Sciatic nerve (tissue), 2 donors: Measurements from ENCODE around the gene AKR1C2. TPM values are rescaled to one million over a fixed set of nuclear protein-coding genes. Genes with fewer than 3 reads are reported as not detected.
"Not testable (repeated sequence)": the region's sequence is repeated elsewhere in the genome, so short reads cannot be mapped to it uniquely, and the experiment has no call there.

ENCODE experiments used
- ATAC-seq: fragments of 200-7000 bp; cut with Tn5 transposase; one replicate; pipeline ENCODE4 v1.9.1; 2020; ENCODE audit warnings: mild to moderate bottlenecking, moderate library complexity
- DNase-seq: peaks from one replicate; pipeline ENCODE4 v3.0.0-alpha.2; 2020; ENCODE audit warnings: low spot score
- intact Hi-C: fragments of 100-400 bp; cut with DNase I; formaldehyde crosslinking; loops from one replicate; pipeline ENCODE4 v1.14.2; 2022
- total RNA-seq: library from RNA; stranded (reverse); fragmentation: NEBNext Ultra II Directional; extraction: Animal tissue kit (Norgen Biotek cat#: 25700); gene quantifications from one replicate; pipeline ENCODE4 v1.2.1, GENCODE V29; 2021
- donor health status: DM: no; HTN: no; CAD: no.
- donor health status: DM: no; HTN: no; CAD: no.

Gene AKR1C2
- 97.9 TPM for total RNA-seq

GRCh38 chr10:5003127-5004029 lies at the start of gene AKR1C2:
Gene AKR1C2 (minus strand): TSS chr10:5003857. CDS start chr10:5003835, 22 bp downstream.
- ATAC-seq, result peak; percentile 99
- DNase-seq, intact Hi-C loops: not testable (repeated sequence)

DNA sequence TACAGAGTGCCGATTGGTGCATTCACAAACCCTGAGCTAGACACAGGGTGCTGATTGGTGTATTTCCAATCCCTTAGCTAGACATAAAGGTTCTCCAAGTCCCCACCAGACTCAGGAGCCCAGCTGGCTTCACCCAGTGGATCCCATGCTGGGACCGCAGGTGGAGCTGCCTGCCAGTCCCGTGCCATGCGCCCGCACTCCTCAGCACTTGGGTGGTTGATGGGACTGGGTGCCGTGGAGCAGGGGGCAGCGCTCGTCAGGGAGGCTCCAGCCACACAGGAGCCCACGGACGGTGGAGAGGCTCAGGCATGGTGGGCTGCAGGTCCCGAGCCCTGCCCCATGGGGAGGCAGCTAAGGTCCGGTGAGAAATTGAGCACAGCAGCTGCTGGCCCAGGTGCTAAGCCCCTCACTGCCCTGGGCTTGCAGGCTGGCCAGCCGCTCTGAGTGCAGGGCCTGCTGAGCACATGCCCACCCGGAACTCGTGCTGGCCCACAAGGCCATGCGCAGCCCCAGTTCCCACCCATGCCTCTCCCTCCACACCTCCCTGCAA lies 49.4 kb upstream of the AKR1C2 start:
- DNase-seq, intact Hi-C loops: not testable (repeated sequence)

DNA sequence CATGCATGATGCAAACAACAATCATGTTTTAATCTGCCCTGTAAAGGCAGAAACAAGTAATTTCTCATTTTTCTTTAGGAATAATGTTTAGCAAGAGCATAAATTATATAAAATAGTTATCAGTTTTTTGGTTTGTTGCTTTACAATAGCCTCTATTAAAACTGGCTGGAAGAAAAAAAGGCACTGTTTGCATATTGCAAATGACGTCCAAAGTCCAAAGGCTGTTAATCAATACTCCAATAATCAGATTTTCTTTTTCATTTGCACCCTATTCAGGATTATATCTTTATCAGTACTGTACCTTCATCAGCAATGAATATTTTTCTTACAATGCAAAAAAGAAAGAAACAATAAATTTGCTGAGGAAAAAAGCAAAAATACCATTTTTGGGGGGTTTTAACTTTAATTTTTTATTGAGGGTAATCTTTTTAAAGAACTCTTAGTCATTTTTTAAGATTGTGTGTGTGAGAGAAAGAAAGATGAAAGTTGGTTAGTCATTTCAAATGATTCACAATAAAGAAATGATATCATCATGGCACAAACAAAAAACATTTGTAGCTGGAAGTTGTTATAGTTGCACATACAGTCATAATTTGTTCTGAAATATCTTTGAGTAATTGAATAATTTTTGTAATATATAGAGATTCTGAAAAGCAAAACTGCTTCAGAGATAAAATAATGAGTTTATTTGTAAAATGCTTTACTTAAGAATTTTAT lies 44.4 kb upstream of the AKR1C2 start:
- intact Hi-C loops, result no loop called here
- DNase-seq (no peak), ATAC-seq (no peak)

More for the DNA sequence above, 49.4 kb upstream of the AKR1C2 start:
- ATAC-seq, result not testable (repeated sequence)

DNA sequence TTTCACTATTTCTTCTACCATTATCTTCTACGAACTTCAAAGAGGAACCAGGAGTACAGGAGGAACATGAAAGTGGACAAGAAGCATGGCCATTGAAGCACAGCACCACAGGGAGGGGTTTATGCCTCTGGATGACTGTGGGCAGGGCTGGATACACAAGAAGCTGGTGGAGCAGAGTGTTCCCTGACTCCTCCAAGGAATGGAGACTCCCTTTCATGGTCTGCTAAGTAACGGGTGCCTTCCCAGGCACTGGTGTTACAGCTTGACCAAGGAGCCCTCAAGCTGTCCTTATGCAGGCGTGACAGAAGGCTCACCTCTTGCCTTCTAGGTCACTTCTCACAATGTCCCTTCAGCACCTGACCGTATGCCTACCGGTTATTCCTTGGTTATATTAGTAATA lies 43.4 kb upstream of the AKR1C2 start:
- DNase-seq, intact Hi-C loops, ATAC-seq: not testable (repeated sequence)

DNA sequence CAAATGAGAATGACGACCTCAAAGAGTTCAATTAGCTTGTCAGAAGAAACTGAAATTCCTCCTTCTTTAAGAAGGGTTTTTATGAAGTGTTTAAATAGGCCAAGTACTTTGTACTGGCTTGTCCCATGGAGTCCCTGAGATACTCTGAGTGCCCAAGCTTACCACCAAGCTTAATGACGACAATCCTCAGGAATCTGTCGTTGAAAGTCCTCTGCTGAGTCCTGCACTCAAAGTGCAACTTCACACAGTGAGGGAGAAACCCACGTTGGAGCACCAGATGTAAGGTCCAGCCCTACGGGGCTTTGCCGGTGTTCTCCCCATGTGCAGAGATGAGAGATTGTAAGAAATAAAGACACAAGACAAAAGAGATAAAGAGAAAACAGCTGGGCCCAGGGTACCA lies 42.8 kb upstream of the AKR1C2 start:
- DNase-seq, result no peak
- no peak for ATAC-seq

DNA sequence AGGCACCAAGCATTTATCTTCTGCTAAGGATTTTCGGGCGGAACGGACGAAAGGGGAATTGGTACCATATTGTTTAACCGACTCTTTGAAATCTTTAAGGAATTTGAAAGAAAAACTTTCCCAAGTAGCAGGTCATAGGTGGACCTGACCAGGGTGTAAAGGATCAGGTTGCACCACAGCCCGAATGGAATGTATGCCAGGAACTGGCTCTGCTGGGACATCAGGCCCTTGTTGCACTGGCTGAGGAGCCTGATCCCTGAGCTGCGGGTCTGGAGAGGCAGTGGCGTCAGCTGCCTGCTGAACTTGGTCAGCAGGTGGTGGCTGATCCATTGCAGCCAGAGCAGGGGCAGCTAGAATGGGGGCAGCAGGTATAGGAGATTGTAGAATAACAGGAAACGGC lies 41.4 kb upstream of the AKR1C2 start:
- intact Hi-C loops, result no loop called here
- ATAC-seq, result no peak
- DNase-seq, result no peak

More for the DNA sequence above, 42.8 kb upstream of the AKR1C2 start:
- intact Hi-C loops, result no loop called here

GRCh38 chr10:5043716-5044115 lies 40.1 kb upstream of the AKR1C2 start:
- ATAC-seq (peak; percentile 81), DNase-seq (no peak)
- intact Hi-C loops, result no loop called here

GRCh38 chr10:5042922-5043321 lies 39.3 kb upstream of the AKR1C2 start:
- ATAC-seq, result peak; percentile 54
- intact Hi-C loops, result no loop called here

DNA sequence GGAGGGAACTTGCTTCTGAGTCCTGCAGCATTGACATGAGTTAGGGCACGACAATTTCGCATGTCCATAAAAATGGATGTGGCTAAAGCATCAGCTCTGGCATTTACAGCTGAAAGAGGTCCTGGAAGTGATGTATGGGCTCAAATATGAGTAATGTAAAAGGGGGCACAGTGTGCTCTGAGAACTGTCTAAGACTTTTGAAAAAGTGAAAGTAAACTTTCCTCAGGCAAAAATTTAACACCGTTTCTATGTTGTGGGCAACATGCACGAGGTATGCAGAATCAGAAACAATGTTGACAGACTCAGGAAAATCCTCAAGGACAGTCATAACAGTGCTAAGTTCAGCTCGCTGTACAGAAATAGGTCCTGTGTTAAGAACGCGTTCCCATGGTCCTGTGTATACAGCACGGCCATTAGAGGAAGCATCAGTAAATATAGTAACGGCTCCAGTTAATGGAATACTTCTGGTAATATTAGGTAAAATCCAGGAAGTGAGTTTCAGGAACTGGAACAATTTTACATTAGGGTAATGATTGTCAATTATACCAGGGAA lies 37.9 kb upstream of the AKR1C2 start:
- intact Hi-C loops, result no loop called here

More at GRCh38 chr10:5042922-5043321, 39.3 kb upstream of the AKR1C2 start:
- DNase-seq, result no peak

DNA sequence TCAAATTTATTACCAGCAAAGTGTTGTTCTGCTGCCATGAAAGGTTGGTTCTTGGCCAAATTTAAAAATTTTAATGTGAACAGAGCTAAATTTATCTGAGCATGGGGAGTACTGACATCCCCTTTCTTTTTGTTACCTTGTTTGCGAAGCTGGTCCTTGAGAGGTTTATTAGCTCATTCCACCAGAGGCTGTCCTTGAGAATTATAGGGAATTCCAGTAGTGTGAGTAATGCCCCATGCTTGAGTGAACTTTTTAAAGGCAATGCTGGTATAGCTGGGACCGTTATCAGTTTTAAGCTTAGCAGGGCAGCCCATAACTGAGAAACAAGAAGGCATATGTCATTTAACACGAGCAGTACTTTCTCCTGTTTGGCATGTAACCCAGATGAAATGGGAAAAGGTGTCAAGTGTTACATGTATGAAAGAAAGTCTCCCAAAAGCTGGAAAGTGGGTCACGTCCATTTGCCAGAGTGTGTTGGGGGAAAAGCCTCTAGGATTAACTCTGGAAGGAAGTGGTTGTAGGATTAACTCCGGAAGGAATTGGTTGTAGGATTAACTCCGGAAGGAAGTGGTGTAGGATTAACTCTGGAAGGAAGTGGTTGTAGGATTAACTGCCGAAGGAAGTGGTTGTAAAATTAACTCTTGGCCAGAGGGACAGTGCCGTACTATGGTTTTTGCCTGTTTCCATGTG lies 37.3 kb upstream of the AKR1C2 start:
- intact Hi-C loops, result no loop called here
- DNase-seq (no peak), ATAC-seq (no peak)

More for the DNA sequence above, 37.9 kb upstream of the AKR1C2 start:
- ATAC-seq (no peak), DNase-seq (no peak)

- ATAC-seq, result no peak
- intact Hi-C loops, result no loop called here
- DNase-seq, result no peak
Measured at GRCh38 chr10:5040010-5040673, 36.5 kb upstream of the AKR1C2 start.

GRCh38 chr10:5038733-5039132 lies 35.1 kb upstream of the AKR1C2 start:
- no peak for ATAC-seq
- intact Hi-C loops, result no loop called here
- no peak for DNase-seq

DNA sequence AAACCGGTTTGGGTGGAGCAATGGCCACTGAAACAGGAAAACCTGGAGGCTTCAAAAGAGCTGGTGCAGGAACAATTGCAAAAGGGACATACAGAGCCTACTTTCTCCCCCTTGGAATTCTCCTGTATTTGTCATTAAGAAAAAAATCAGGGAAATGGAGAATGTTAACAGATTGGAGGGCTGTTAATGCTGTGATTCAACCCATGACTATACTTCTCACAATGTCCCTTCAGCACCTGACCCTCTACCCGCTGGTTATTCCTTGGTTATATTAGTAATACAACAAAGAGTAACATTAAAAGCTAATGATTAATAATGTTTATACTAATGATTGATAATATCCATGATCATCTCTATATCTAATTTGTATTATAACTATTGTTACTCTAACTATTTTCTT lies 34.4 kb upstream of the AKR1C2 start:
- no peak for ATAC-seq
- intact Hi-C loops, result no loop called here
- no peak for DNase-seq

- no peak for DNase-seq
- ATAC-seq, result no peak
- intact Hi-C loops, result no loop called here
Measured at GRCh38 chr10:5036511-5036910, 32.9 kb upstream of the AKR1C2 start.

GRCh38 chr10:5035356-5035755 lies 31.7 kb upstream of the AKR1C2 start:
- intact Hi-C loops, result no loop called here
- DNase-seq, result no peak
- no peak for ATAC-seq

GRCh38 chr10:5034588-5034987 lies 30.9 kb upstream of the AKR1C2 start:
- ATAC-seq, result no peak
- intact Hi-C loops, result no loop called here
- DNase-seq, result no peak

DNA sequence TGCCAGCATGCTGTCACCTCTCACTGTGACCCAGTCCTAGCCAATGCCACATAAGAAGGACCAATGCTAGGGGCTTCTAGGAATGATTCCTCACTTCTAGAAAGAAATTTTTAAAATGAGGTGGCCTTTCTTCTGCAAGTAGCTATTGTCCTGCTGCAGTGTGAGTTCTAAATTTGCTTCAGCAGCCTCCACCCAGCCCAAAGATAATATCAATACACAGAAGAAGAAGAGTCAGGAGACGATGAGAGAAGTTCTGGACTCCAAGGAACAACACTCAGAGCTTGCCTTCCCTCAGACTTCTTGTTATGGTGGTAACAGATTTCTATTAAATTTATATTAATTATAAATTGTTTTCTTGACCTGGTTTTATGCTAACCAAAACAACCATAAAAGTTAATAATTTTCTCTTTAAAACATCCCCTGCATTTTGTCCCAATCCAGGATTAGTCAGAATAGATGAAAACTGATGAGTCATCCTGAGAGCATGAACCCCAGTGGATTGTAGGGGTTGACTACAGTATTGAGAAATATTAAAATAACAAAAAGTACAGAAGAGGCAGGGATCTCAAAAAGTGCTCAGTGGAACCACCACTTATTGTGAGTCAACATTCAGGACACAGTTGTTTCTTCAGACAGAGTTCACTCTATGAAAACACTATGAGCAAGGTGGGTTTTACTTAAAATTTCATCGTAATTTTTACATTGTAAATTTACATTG lies 29.6 kb upstream of the AKR1C2 start:
- DNase-seq (no peak), ATAC-seq (peak; percentile 70)
- intact Hi-C loops, result no loop called here

- not testable (repeated sequence) for ATAC-seq
Measured at GRCh38 chr10:5032444-5032843, 28.8 kb upstream of the AKR1C2 start.

More at GRCh38 chr10:5032444-5032843, 28.8 kb upstream of the AKR1C2 start:
- intact Hi-C loops, DNase-seq: not testable (repeated sequence)
